H1 (cell line): ENCODE results near the gene ITM2B. TPM values are rescaled to one million over a fixed set of nuclear protein-coding genes. Genes with fewer than 3 reads are reported as not detected.

Source experiments
- BCL11A ChIP-seq, 2 experiments: IDR thresholded peaks; one replicate each; pipeline ENCODE4 v1.6.1; 2011; ENCODE audit warnings: low read depth in 2 of 2, low read length in 2 of 2, mild to moderate bottlenecking in 2 of 2
- CBX5 ChIP-seq: fragments of 300-800, 300-1000 bp; sonication (generic); IDR thresholded peaks from 2 replicates; pipeline ENCODE4 v1.7.1; 2016; ENCODE audit warnings: antibody characterized with exemption, low read length, low read depth
- RXRA ChIP-seq: IDR thresholded peaks from 2 replicates; pipeline ENCODE4 v1.6.1; 2011; ENCODE audit warnings: low read depth, mild to moderate bottlenecking, low read length, moderate library complexity; ENCODE audit not compliant: insufficient read depth
- SP2 ChIP-seq: IDR thresholded peaks from 2 replicates; pipeline ENCODE4 v1.6.1; 2012; ENCODE audit warnings: mild to moderate bottlenecking, low read length, inconsistent platforms
- polyA plus RNA-seq, 7 experiments: library from polyadenylated mRNA; depleted of rRNA in 3 of 7; stranded (reverse) in 5 of 7; unstranded in 2 of 7; fragments of >200 nt in 5 of 7; fragments of 200-250 nt in 2 of 7; gene quantifications; 1 replicate in 5 of 7; 2 replicates in 1 of 7; 4 replicates in 1 of 7; pipeline versions ENCODE4 v1.2.1 to v1.2.3, GENCODE V29; 2011 to 2013; ENCODE audit warnings: missing spikeins in 2 of 7, mixed read lengths in 2 of 7
- total RNA-seq: library from RNA; stranded (reverse); fragmentation: NEBNext Ultra II Directional; extraction: Animal tissue kit (Norgen Biotek cat#: 25700); gene quantifications from 2 replicates; pipeline ENCODE4 v1.2.1, GENCODE V29; 2021
- TF ChIP-seq, protein P1 (sequence below): IDR thresholded peaks from 2 replicates; pipeline ENCODE4 v1.6.1; 2012; ENCODE audit warnings: inconsistent platforms

Gene ITM2B
- total and polyA plus RNA-seq, 2 of the 8 experiments (the other 6 are each of a cell fraction or from before 2014, with no cell fraction given) = 132 to 184 TPM

DNA sequence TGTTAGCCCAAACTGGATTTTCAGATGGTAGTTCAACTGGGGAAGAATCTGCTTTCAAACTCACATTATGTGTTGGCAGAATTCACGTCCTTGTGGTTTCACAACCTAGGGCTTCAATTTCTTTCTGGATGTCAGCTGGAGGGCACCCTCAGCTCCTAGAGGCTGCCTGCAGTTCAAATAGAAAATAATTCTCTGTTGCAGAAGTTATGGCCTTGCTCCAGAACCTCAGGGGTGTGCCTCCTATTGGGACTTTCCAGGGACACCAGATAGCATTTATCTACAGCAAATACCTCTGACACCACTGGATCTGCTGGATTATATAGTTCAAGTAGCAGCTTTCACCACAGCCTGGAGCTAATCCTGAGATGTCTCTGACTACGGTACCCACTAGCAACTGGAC is 58.7 kb downstream of the ITM2B start (continued):
- TF ChIP-seq RXRA (no peak), CBX5 (no peak), SP2 (no peak), BCL11A (IDR thresholded peaks at IDR 0.05; ENCODE audit: low read depth in 2 of 2, low read length in 2 of 2) (no peak)
- TF ChIP-seq, protein P1, sequence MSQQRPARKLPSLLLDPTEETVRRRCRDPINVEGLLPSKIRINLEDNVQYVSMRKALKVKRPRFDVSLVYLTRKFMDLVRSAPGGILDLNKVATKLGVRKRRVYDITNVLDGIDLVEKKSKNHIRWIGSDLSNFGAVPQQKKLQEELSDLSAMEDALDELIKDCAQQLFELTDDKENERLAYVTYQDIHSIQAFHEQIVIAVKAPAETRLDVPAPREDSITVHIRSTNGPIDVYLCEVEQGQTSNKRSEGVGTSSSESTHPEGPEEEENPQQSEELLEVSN = no peak
- TF ChIP-seq, all 59 proteins: peak for 0
